ENCODE results near the gene NFATC1.
"Not testable (repeated sequence)": the region's sequence is repeated elsewhere in the genome, so short reads cannot be mapped to it uniquely, and the experiment has no call there.

Gene NFATC1

DNA sequence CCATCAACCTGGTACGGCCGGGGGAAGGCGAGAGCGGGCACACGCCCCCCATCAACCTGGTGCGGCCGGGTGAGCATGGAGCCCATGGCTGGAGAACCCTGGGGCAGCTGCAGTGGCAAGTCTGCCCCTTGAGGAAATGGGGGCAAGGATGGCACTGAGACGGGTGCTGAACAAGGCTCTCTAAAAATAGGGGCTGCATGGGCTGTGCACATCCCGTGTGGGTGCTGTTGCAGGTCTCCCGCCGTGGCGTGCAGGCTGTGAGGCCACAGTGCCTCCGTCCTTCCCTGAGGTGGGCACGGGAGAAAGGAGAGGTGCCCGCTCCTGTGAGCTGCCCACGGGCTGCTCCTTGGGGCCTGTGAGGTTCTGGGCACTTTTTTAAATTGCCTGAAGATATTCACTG is 99.2 kb downstream of the NFATC1 start:
- no peak for DNase-seq

DNA sequence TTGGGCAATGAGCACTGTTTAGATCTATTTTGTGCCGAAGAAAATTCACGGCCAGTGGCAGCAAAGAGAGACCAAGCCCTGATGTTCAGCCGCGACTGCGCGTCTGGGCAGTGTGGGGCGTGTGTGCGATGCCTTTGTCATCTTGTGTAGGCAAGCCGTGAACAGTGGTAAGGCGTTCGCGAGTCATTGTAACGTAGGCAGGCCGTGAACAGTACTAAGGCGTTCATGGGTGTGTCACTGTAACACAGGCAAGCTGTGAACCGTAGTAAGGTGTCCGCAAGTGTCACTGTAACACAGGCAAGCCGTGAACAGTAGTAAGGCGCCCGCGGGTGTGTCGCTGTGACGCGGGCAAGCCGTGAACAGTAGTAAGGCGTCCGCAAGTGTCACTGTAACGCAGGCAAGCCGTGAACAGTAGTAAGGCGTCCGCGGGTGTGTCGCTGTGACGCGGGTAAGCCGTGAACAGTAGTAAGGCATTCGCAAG is 99.9 kb downstream of the NFATC1 start:
- DNase-seq = no peak

DNA sequence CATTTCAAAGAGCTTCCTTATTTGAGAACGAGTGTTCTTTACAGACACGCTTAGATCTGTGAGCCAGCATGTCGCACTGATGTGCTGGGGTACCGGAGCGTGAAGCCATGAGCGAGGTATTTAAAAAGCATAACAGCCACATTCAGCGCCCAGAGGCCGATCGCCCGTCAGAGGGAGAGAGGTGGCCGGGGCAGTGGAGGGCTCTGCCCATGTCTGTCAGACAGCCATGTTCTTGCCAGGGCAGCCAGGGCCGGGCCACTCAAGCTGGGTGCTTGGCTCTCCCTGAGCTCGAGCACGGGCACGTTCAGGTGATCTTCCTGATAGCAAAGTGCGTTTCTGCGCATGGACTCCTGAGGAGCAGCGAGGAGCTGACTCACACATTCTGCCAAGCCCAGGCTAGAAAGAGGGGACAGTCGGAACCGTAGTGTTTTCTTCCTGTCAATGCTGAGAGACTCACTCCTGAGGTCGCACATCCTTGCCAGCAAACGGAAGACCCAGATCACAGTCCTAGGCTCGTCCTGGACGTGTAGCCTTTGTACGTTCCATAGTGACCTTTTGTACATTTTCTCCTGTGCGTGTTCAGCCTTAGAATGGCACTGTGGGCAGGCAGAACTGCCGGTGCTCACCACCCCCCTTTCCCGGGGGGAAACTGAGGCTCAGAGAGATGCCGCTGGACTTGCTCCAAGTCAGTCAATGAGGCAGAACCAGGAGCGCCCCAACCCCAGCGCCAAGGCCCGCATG is 100.7 kb downstream of the NFATC1 start:
- DNase-seq = no peak

- no peak for DNase-seq
These were observed 101.4 kb downstream of the NFATC1 start for GRCh38 chr18:79496978-79497637.

DNA sequence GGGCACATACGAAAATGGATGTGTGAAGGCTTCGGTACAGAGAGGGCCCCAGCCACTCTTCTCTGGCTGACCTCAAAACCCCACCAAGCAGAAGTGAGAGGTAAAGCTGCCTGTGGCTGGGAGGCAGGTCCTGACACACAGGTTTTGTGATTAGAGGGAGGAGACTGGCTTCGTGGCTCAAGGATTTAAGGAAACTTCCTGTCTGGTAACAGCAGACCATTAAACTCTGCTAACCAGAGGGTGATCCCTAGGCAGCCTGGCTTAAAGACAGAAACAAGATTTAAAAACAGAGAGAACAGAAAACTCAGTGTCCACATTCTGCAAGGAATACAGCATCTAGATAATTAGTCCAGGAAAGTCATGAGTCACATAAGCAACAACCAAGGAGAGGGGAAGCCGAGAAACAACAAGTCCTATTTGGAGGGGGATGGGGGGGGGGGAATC is 101.9 kb downstream of the NFATC1 start:
- no peak for DNase-seq

DNA sequence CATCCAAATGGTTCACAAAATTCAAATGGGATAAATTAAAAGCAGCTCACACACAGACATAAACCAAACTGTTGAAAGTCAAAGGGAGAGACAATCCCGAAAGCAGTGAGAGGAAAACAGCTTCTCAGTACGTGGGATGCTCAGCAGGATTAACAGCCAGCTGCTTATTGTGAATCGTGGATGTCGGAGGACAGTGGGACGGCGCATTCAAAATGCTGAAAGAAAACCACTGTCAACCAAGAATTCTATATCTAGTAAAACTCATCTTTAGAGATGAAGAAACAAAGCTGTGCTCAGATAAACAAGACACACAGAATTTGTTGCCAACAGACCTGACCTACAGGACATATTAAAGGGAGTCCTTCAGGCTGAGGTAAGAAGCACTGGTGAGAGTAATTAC is 102.9 kb downstream of the NFATC1 start:
- DNase-seq = no peak

DNA sequence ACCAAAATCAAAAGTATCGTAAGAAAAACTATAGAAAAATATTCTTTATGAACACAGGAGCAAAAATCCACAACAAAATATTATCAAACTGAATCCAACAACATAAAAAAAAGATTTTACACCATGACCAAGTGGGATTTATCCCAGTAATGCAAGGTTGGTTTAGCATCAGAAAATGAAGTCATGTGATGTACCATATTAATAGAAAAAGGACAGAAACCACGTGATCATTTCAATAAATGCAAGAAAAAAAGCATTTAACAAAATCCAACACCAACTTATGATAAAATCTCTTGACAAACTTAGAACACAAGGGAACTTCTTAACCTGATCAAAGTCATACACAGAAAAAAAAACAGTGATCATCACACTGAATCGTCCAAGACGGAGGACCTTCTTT is 105.3 kb downstream of the NFATC1 start:
- DNase-seq = no peak

GRCh38 chr18:79502782-79503181 is 107.1 kb downstream of the NFATC1 start:
- no peak for DNase-seq

GRCh38 chr18:79503406-79503805 is 107.7 kb downstream of the NFATC1 start:
- DNase-seq = no peak

GRCh38 chr18:79504034-79504433 is 108.3 kb downstream of the NFATC1 start:
- DNase-seq = no peak

DNA sequence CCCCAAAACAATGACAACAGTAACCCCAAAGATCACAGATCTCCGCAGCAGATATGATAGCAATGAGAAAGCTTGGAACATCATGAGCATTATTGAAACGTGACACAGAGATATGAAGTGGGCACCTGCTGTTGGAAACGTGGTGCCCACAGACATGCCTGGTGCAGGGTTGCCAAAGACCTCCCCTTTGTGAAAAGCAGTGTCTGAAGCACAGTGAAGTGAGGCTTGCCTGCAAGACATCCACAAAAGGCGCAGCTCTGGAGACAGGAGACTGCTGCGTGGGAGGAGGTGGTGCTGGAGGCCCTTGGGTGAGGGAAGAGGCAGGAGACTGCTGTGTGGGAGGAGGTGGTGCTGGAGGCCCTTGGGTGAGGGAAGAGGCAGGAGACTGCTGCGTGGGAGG is 108.8 kb downstream of the NFATC1 start:
- DNase-seq = not testable (repeated sequence)

GRCh38 chr18:79505465-79505864 is 109.7 kb downstream of the NFATC1 start:
- DNase-seq = not testable (repeated sequence)

DNA sequence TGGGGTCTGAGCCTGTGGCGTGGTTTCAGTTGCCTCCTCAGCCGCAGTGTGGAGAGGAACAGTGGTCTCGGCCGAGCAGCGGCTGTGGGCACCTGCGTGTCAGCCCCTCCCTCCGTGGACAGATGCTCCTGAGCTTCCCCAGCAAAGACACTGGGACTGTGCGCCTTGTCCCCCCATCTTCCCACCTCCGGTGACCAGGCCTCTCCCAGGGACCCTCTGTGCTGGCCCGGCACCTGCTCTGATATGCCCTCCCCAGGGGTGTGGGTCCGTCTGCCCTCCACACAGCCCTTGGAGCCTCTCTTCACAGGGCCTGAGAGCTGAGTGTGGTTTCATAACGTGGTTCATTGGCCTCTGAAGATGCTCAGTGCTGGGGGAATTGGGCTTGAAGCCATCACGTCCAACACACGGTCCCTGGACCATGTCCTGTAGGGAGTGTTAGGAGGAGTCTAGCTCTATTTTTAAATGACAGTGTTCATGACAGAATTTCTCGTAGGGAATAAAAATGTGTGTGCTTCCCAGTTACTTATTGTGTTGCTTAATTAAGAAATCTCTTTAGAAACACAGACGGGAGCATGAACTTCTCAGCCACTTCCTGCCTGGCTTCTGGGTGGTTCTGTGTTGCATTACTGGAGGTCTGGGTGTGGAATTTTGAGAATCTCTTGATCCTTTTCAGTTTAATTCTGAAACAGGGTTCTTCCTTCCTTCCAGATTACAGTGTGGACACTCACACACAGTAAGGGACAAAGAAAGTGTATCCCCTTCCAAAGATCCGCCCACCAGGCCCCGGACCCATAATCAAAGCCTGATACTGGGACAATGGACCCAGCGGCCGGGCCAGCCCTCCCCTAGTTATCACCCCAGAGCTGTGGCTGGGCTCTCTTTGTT is 110.7 kb downstream of the NFATC1 start:
- DNase-seq = no peak

GRCh38 chr18:79507076-79507545 is 111.4 kb downstream of the NFATC1 start:
- DNase-seq = no peak

GRCh38 chr18:79507546-79508480 is 112.1 kb downstream of the NFATC1 start:
- DNase-seq = no peak

- DNase-seq = no peak
These were observed 113.1 kb downstream of the NFATC1 start for GRCh38 chr18:79508565-79509535.

GRCh38 chr18:79509536-79509930 is 113.8 kb downstream of the NFATC1 start:
- no peak for DNase-seq

GRCh38 chr18:79510046-79510685 is 114.4 kb downstream of the NFATC1 start:
- no peak for DNase-seq

- no peak for DNase-seq
These were observed 115.1 kb downstream of the NFATC1 start for GRCh38 chr18:79510731-79511241.

DNA sequence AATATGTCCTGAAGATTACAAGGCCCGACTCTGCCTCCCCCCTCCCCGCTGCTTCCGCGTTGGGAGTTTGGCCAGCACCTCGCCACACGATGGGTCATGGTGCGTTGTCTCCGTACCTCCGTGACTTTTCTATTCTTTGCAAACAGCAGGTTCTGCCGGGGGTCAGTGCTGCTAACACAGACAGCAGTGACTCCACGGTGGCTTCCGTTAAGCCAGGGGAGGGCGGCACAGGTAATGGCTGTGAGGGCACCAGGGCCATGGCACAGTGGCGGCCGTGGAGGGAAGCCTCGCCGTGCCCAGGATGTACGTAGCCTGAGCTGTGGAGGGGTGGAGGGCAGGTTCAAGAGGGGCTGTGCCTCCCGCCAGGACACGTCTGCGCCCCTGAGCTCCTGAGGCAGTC is 115.5 kb downstream of the NFATC1 start:
- DNase-seq = no peak

All from NCI-H82 (cell line).